ENCODE data around the gene TRIM14. TPM values are rescaled to one million over a fixed set of nuclear protein-coding genes. Genes with fewer than 3 reads are reported as not detected.

Gene TRIM14
- total RNA-seq, 2 experiments from 2014 or later: 23.5 to 23.6 TPM

GRCh38 chr9:98140503-98140902 is 21.5 kb upstream of the TRIM14 start:
- Mint-ChIP-seq H3K4me3 (no peak overlapping the region), H3K27me3 (no peaks in the 10 kb centered on the region), H3K9me3 (no peaks in the 10 kb centered on the region), H3K27ac (no peak overlapping the region), H3K36me3 (ENCODE audit: low read depth) (peaks cover 13% of the 10 kb centered on the region), H3K4me1 (ENCODE audit: low read depth) (no peaks in the 10 kb centered on the region)
- Histone ChIP-seq H3K9me3 (ENCODE audit: control insufficient read depth in 1 of 2, insufficient read depth in 1 of 2, low read length in 2 of 2) (no peaks in the 10 kb centered on the region), H3K4me1 (ENCODE audit: insufficient read depth, low read length) (peaks cover 4% of the 10 kb centered on the region), H3K27me3 (ENCODE audit: control insufficient read depth in 1 of 2, insufficient read depth in 2 of 2, low read length in 2 of 2) (no peaks in the 10 kb centered on the region), H3K36me3 (ENCODE audit: insufficient read depth, low read length) (peaks cover 25% of the 10 kb centered on the region), H3K27ac (ENCODE audit: low read depth in 1 of 2, low read length in 2 of 2) (no peak overlapping the region), H3K4me3 (ENCODE audit: low read length) (no peak overlapping the region)
- DNase-seq: no peak
- intact Hi-C loops (cut with DNase I, micrococcal nuclease): no loop called here
- ChIA-PET POLR2A (no interaction called here), CTCF (no interaction called here)
- no peak for TF ChIP-seq CTCF (IDR thresholded peaks at IDR 0.05)
- ATAC-seq (ENCODE audit: poor library complexity): no peak

GRCh38 chr9:98136489-98136888 is 17.5 kb upstream of the TRIM14 start:
- no peak overlapping the region for H3K4me3 ChIP-seq (ENCODE audit: low read length)
- CTCF ChIA-PET: no interaction called here
- H3K4me1 Mint-ChIP-seq (ENCODE audit: low read depth): no peaks in the 10 kb centered on the region
- H3K9me3 ChIP-seq (ENCODE audit: control insufficient read depth in 1 of 2, insufficient read depth in 1 of 2, low read length in 2 of 2): no peaks in the 10 kb centered on the region
- POLR2A ChIA-PET: no interaction called here
- DNase-seq (no peak), ATAC-seq (ENCODE audit: poor library complexity) (no peak)
- no peaks in the 10 kb centered on the region for H3K4me1 ChIP-seq (ENCODE audit: insufficient read depth, low read length)
- H3K36me3 ChIP-seq (ENCODE audit: insufficient read depth, low read length): peaks cover 51% of the 10 kb centered on the region
- no peak overlapping the region for H3K4me3 Mint-ChIP-seq
- H3K27ac Mint-ChIP-seq: no peak overlapping the region
- H3K27me3 Mint-ChIP-seq: no peaks in the 10 kb centered on the region
- no peak overlapping the region for H3K27ac ChIP-seq (ENCODE audit: low read depth in 1 of 2, low read length in 2 of 2)
- intact Hi-C loops (cut with DNase I, micrococcal nuclease): no loop called here
- TF ChIP-seq CTCF (IDR thresholded peaks at IDR 0.05): no peak
- peaks cover 47% of the 10 kb centered on the region for H3K36me3 Mint-ChIP-seq (ENCODE audit: low read depth)
- no peaks in the 10 kb centered on the region for H3K9me3 Mint-ChIP-seq
- no peaks in the 10 kb centered on the region for H3K27me3 ChIP-seq (ENCODE audit: control insufficient read depth in 1 of 2, insufficient read depth in 2 of 2, low read length in 2 of 2)

- CTCF ChIA-PET: no interaction called here
- intact Hi-C loops (cut with DNase I, micrococcal nuclease): no loop called here
- TF ChIP-seq CTCF (IDR thresholded peaks at IDR 0.05): no peak
These were observed 16.9 kb upstream of the TRIM14 start for GRCh38 chr9:98135938-98136337.

More at GRCh38 chr9:98135938-98136337, 16.9 kb upstream of the TRIM14 start:
- no peak for ATAC-seq (ENCODE audit: poor library complexity)
- H3K9me3 ChIP-seq (ENCODE audit: control insufficient read depth in 1 of 2, insufficient read depth in 1 of 2, low read length in 2 of 2): no peaks in the 10 kb centered on the region
- peaks cover 51% of the 10 kb centered on the region for H3K36me3 ChIP-seq (ENCODE audit: insufficient read depth, low read length)
- H3K4me3 ChIP-seq (ENCODE audit: low read length): no peak overlapping the region
- H3K9me3 Mint-ChIP-seq: no peaks in the 10 kb centered on the region
- no peak overlapping the region for H3K4me3 Mint-ChIP-seq
- no peak overlapping the region for H3K27ac ChIP-seq (ENCODE audit: low read depth in 1 of 2, low read length in 2 of 2)
- H3K4me1 ChIP-seq (ENCODE audit: insufficient read depth, low read length): no peaks in the 10 kb centered on the region
- POLR2A ChIA-PET: no interaction called here
- H3K27me3 Mint-ChIP-seq: no peaks in the 10 kb centered on the region
- no peak overlapping the region for H3K27ac Mint-ChIP-seq
- no peaks in the 10 kb centered on the region for H3K4me1 Mint-ChIP-seq (ENCODE audit: low read depth)
- peaks cover 48% of the 10 kb centered on the region for H3K36me3 Mint-ChIP-seq (ENCODE audit: low read depth)
- H3K27me3 ChIP-seq (ENCODE audit: control insufficient read depth in 1 of 2, insufficient read depth in 2 of 2, low read length in 2 of 2): no peaks in the 10 kb centered on the region
- DNase-seq: no peak

Data from CD4-positive, alpha-beta T cell (primary cell).